H9 (cell line): ENCODE results near the gene SDK1. TPM values are rescaled to one million over a fixed set of nuclear protein-coding genes. Genes with fewer than 3 reads are reported as not detected.
"Not testable (repeated sequence)": the region's sequence is repeated elsewhere in the genome, so short reads cannot be mapped to it uniquely, and the experiment has no call there.

ENCODE experiments used
- DNase-seq: peaks from one replicate; pipeline ENCODE4 v3.0.0-alpha.2; 2017
- H2AFZ ChIP-seq: one replicate; pipeline ENCODE4 v1.6.1; 2013; ENCODE audit warnings: mild to moderate bottlenecking, low read length, control low read depth, moderate library complexity
- H2AK5ac ChIP-seq: 2 replicates; pipeline ENCODE4 v1.6.1; 2013; ENCODE audit warnings: low read length, control low read depth, mixed read lengths; ENCODE audit not compliant: insufficient read length
- H2BK120ac ChIP-seq: one replicate; pipeline ENCODE4 v1.6.1; 2013; ENCODE audit warnings: low read depth, mild to moderate bottlenecking, low read length, control low read depth, inconsistent platforms; ENCODE audit not compliant: poor library complexity, severe bottlenecking
- H2BK12ac ChIP-seq: 2 replicates; pipeline ENCODE4 v1.6.1; 2013; ENCODE audit warnings: low read length, control low read depth, mixed read lengths, low read depth; ENCODE audit not compliant: insufficient read length
- H2BK15ac ChIP-seq: 2 replicates; pipeline ENCODE4 v1.6.1; 2013; ENCODE audit warnings: low read depth, low read length, control low read depth
- H2BK20ac ChIP-seq: one replicate; pipeline ENCODE4 v1.6.1; 2013; ENCODE audit warnings: low read depth, mild to moderate bottlenecking, low read length, control low read depth, inconsistent platforms; ENCODE audit not compliant: poor library complexity, severe bottlenecking
- H2BK5ac ChIP-seq: 2 replicates; pipeline ENCODE4 v1.6.1; 2013; ENCODE audit warnings: low read length, control low read depth, mixed read lengths; ENCODE audit not compliant: insufficient read length
- H3K14ac ChIP-seq: 2 replicates; pipeline ENCODE4 v1.6.1; 2013; ENCODE audit warnings: low read length, control low read depth; ENCODE audit not compliant: insufficient read depth
- H3K18ac ChIP-seq: 2 replicates; pipeline ENCODE4 v1.6.1; 2013; ENCODE audit warnings: low read depth, mild to moderate bottlenecking, mixed read lengths, low read length, control low read depth; ENCODE audit not compliant: insufficient read length
- H3K23ac ChIP-seq: 2 replicates; pipeline ENCODE4 v1.6.1; 2013; ENCODE audit warnings: low read length, control low read depth, mixed read lengths, low read depth; ENCODE audit not compliant: insufficient read length
- H3K23me2 ChIP-seq: 2 replicates; pipeline ENCODE4 v1.6.1; 2013; ENCODE audit warnings: low read depth, mild to moderate bottlenecking, mixed read lengths, low read length, control low read depth; ENCODE audit not compliant: insufficient read length, poor library complexity, severe bottlenecking
- H3K27ac ChIP-seq: 2 replicates; pipeline ENCODE4 v1.5.1; 2013; ENCODE audit warnings: low read length, control low read depth, mixed read lengths, low read depth; ENCODE audit not compliant: insufficient read length
- H3K27me3 ChIP-seq: 2 replicates; pipeline ENCODE4 v1.6.1; 2013; ENCODE audit warnings: low read length, control low read depth, inconsistent platforms; ENCODE audit not compliant: insufficient read depth
- H3K4ac ChIP-seq: 2 replicates; pipeline ENCODE4 v1.6.1; 2013; ENCODE audit warnings: low read depth, mild to moderate bottlenecking, control low read depth, inconsistent platforms, low read length, moderate library complexity
- H3K4me1 ChIP-seq: 2 replicates; pipeline ENCODE4 v1.6.1; 2013; ENCODE audit warnings: low read length, control low read depth, inconsistent platforms; ENCODE audit not compliant: insufficient read depth
- H3K4me2 ChIP-seq: 2 replicates; pipeline ENCODE4 v1.6.1; 2013; ENCODE audit warnings: low read length, control low read depth, mixed read lengths; ENCODE audit not compliant: insufficient read length, insufficient read depth
- H3K56ac ChIP-seq: 2 replicates; pipeline ENCODE4 v1.6.1; 2013; ENCODE audit warnings: low read depth, mild to moderate bottlenecking, mixed read lengths, low read length, control low read depth; ENCODE audit not compliant: insufficient read length
- H3K79me1 ChIP-seq: 2 replicates; pipeline ENCODE4 v1.6.1; 2013; ENCODE audit warnings: low read depth, mild to moderate bottlenecking, moderate library complexity, low read length, control low read depth, inconsistent platforms; ENCODE audit not compliant: insufficient read depth, poor library complexity, severe bottlenecking
- H3K79me2 ChIP-seq: 2 replicates; pipeline ENCODE4 v1.6.1; 2013; ENCODE audit warnings: low read length, control low read depth, inconsistent platforms; ENCODE audit not compliant: insufficient read depth
- H3K9ac ChIP-seq: 2 replicates; pipeline ENCODE4 v1.6.1; 2013; ENCODE audit warnings: low read length, control low read depth, mixed read lengths; ENCODE audit not compliant: insufficient read length; ENCODE audit errors: extremely low read depth
- H3K9me3 ChIP-seq: one replicate; pipeline ENCODE4 v1.6.1; 2013; ENCODE audit warnings: low read depth, low read length, inconsistent platforms; ENCODE audit not compliant: control insufficient read depth
- H3T11ph ChIP-seq: one replicate; pipeline ENCODE4 v1.6.1; 2013; ENCODE audit warnings: mild to moderate bottlenecking, low read length, control low read depth, inconsistent platforms
- H4K20me1 ChIP-seq: one replicate; pipeline ENCODE4 v1.6.1; 2013; ENCODE audit not compliant: control insufficient read depth, insufficient read length, insufficient read depth
- H4K5ac ChIP-seq: 2 replicates; pipeline ENCODE4 v1.6.1; 2013; ENCODE audit warnings: low read depth, mild to moderate bottlenecking, mixed read lengths, low read length, control low read depth; ENCODE audit not compliant: insufficient read length
- H4K8ac ChIP-seq: replicated peaks from 2 replicates; pipeline ENCODE4 v1.6.1; 2013; ENCODE audit warnings: low read length, control low read depth, mixed read lengths, low read depth; ENCODE audit not compliant: insufficient read length
- H4K91ac ChIP-seq: 2 replicates; pipeline ENCODE4 v1.6.1; 2013; ENCODE audit warnings: low read depth, mild to moderate bottlenecking, moderate library complexity, mixed read lengths, low read length, control low read depth; ENCODE audit not compliant: insufficient read length
- H3K27ac Mint-ChIP-seq, 3 experiments: 2 replicates in 2 of 3; 3 replicates in 1 of 3; pipeline ENCODE4 v1.8.0; 2020 to 2021; ENCODE audit warnings: mixed read lengths in 3 of 3, mild to moderate bottlenecking in 1 of 3, moderate library complexity in 1 of 3
- H3K27me3 Mint-ChIP-seq: 2 replicates; pipeline ENCODE4 v1.8.0; 2021; ENCODE audit warnings: low read depth, mild to moderate bottlenecking, moderate library complexity, mixed read lengths
- H3K36me3 Mint-ChIP-seq, 3 experiments: 2 replicates in 2 of 3; 3 replicates in 1 of 3; pipeline ENCODE4 v1.8.0; 2020 to 2021; ENCODE audit warnings: low read depth in 3 of 3, mixed read lengths in 3 of 3; ENCODE audit not compliant: insufficient read depth in 1 of 3
- H3K4me1 Mint-ChIP-seq, 2 experiments: 2 replicates each; pipeline ENCODE4 v1.8.0; 2020; ENCODE audit warnings: mixed read lengths in 2 of 2
- H3K4me3 Mint-ChIP-seq, 2 experiments: 2 replicates in 1 of 2; 3 replicates in 1 of 2; pipeline ENCODE4 v1.8.0; 2020 to 2021; ENCODE audit warnings: mild to moderate bottlenecking in 2 of 2, mixed read lengths in 2 of 2, moderate library complexity in 1 of 2
- H3K9me3 Mint-ChIP-seq, 2 experiments: 2 replicates in 1 of 2; 3 replicates in 1 of 2; pipeline ENCODE4 v1.8.0; 2020; ENCODE audit warnings: mild to moderate bottlenecking in 2 of 2, mixed read lengths in 2 of 2, moderate library complexity in 1 of 2
- CTCF ChIP-seq: fragments of 200-600 bp; sonication (generic); conservative IDR thresholded peaks from 3 replicates; pipeline ENCODE4 v1.8.0; 2021; ENCODE audit warnings: antibody characterized with exemption, mild to moderate bottlenecking
- WGBS: extraction: QIAGEN DNeasy Blood & Tissue Kit; methylation state at CpG from one replicate; pipeline ENCODE4 v1.1.7; 2013; ENCODE audit warnings: missing lambda C conversion rate, low lambda C conversion rate, mixed read lengths; ENCODE audit not compliant: insufficient read length; ENCODE audit errors: extremely low coverage; 5-methylcytosine and 5-hydroxymethylcytosine counted together
- total RNA-seq: library from RNA; stranded (reverse); gene quantifications from 2 replicates; pipeline ENCODE4 v1.2.1, GENCODE V29; 2021

The SDK1 gene
- total RNA-seq, 1 experiment from 2014 or later, result 8.7 TPM

GRCh38 chr7:4261601-4261960, 960.5 kb downstream of the SDK1 start:
- H3K4me3 Mint-ChIP-seq, result no peak overlapping the region
- no peak overlapping the region for H4K8ac ChIP-seq
- H3K79me2 ChIP-seq, result no peaks in the 10 kb centered on the region
- no peak overlapping the region for H3K23ac ChIP-seq
- no peak overlapping the region for H3T11ph ChIP-seq
- H3K14ac ChIP-seq, result no peak overlapping the region
- WGBS, result no CpG with 5 or more reads among the region's 11 CpGs
- H3K9ac ChIP-seq, result no peak overlapping the region
- no peak overlapping the region for H2AK5ac ChIP-seq
- H3K27ac Mint-ChIP-seq, result no peak overlapping the region
- H3K56ac ChIP-seq, result no peak overlapping the region
- H3K36me3 Mint-ChIP-seq, result no peaks in the 10 kb centered on the region
- H3K18ac ChIP-seq, result no peak overlapping the region
- H4K5ac ChIP-seq, result no peak overlapping the region
- H3K9me3 Mint-ChIP-seq, result no peaks in the 10 kb centered on the region
- H3K23me2 ChIP-seq, result no peaks in the 10 kb centered on the region
- no peak overlapping the region for H4K91ac ChIP-seq
- H2AFZ ChIP-seq, result no peak overlapping the region
- no peak overlapping the region for H2BK20ac ChIP-seq
- no peak overlapping the region for H3K27ac ChIP-seq
- H3K27me3 Mint-ChIP-seq, result no peaks in the 10 kb centered on the region
- DNase-seq, result no peak
- no peak for TF ChIP-seq CTCF
- H3K4me2 ChIP-seq, result no peak overlapping the region
- H2BK12ac ChIP-seq, result no peak overlapping the region
- H3K4me1 ChIP-seq, result no peaks in the 10 kb centered on the region
- H2BK120ac ChIP-seq, result no peak overlapping the region
- no peaks in the 10 kb centered on the region for H3K4me1 Mint-ChIP-seq
- no peaks in the 10 kb centered on the region for H4K20me1 ChIP-seq
- no peaks in the 10 kb centered on the region for H3K79me1 ChIP-seq
- no peaks in the 10 kb centered on the region for H3K27me3 ChIP-seq
- H2BK15ac ChIP-seq, result no peak overlapping the region
- H3K9me3 ChIP-seq, result no peaks in the 10 kb centered on the region
- no peak overlapping the region for H3K4ac ChIP-seq
- H2BK5ac ChIP-seq, result no peak overlapping the region

GRCh38 chr7:4264206-4264605, 963.2 kb downstream of the SDK1 start:
- peaks cover 9 to 11% of the 10 kb centered on the region in 2 experiments for H3K4me1 Mint-ChIP-seq
- not testable (repeated sequence) for H3K9ac ChIP-seq, H3K79me2 ChIP-seq, H3K27ac Mint-ChIP-seq, H3K18ac ChIP-seq, H2BK12ac ChIP-seq, H3K36me3 Mint-ChIP-seq, H2BK15ac ChIP-seq, H2BK5ac ChIP-seq, H3T11ph ChIP-seq, H3K4me1 ChIP-seq, H4K20me1 ChIP-seq, DNase-seq, H3K23me2 ChIP-seq, H3K9me3 ChIP-seq, H3K27me3 Mint-ChIP-seq, H4K5ac ChIP-seq, H3K4me2 ChIP-seq, H3K23ac ChIP-seq, H3K4ac ChIP-seq, H3K27me3 ChIP-seq, H3K9me3 Mint-ChIP-seq, H3K56ac ChIP-seq, H4K91ac ChIP-seq, H4K8ac ChIP-seq, H2BK120ac ChIP-seq, H2AK5ac ChIP-seq, H3K14ac ChIP-seq, H3K79me1 ChIP-seq, H2AFZ ChIP-seq, H2BK20ac ChIP-seq, H3K27ac ChIP-seq, H3K4me3 Mint-ChIP-seq
- no CpG with 5 or more reads among the region's 25 CpGs for WGBS
